Measurements from ENCODE around the gene LBP. TPM values are rescaled to one million over a fixed set of nuclear protein-coding genes. Genes with fewer than 3 reads are reported as not detected.

The LBP gene
- total and polyA plus RNA-seq, 10 donors = 0.09 to 0.13 (median 0.11) TPM; not detected in 7

GRCh38 chr20:38386851-38387250 is 40.6 kb downstream of the LBP start:
- 61 to 81% (median 74%) methylated on average over 2 of the region's 2 CpGs for WGBS, 5 donors
- no peaks in the 10 kb centered on the region for H3K36me3 ChIP-seq
- DNase-seq = no peak
- peaks cover 0 to 8% (median 3%) of the 10 kb centered on the region in 8 donors for H3K9me3 ChIP-seq
- H3K4me1 ChIP-seq = no peaks in the 10 kb centered on the region
- no peak overlapping the region for H3K27ac ChIP-seq
- H3K27me3 ChIP-seq (replicated peaks in 1 of 7) = peaks cover 0 to 14% (median 0%) of the 10 kb centered on the region in 7 donors
- intact Hi-C loops (cut with DNase I; ENCODE audit: low total_unique reads) = no loop called here
- no peak overlapping the region for H3K4me3 ChIP-seq
- TF ChIP-seq POLR2AphosphoS5 (IDR thresholded peaks at IDR 0.05) (no peak), CTCF (IDR thresholded peaks at IDR 0.05 in 8 of 11, conservative IDR thresholded peaks at IDR 0.05 in 3 of 11) (no peak), POLR2A (IDR thresholded peaks at IDR 0.05) (no peak)

DNA sequence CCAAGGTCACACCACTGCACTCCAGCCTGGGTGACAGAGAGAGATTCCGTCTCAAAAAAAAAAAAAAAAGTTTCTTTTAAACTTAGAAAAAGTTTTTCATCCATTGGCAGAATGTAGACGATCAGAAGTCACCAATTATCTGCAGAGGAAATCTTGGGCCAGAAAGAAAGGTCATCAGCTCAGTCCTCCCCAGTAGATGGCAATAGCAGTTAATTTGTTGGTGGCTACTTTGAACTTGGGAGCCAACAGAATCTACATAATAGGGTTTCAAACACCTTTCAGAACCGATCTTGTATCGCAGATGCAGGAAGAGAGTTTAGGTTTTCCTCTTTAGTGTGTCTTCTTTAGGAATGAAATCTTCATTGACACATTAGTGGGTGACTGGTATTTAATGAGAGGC is 41.7 kb downstream of the LBP start:
- 70 to 80% (median 75%) methylated on average over 4 of the region's 4 CpGs for WGBS, 5 donors

DNA sequence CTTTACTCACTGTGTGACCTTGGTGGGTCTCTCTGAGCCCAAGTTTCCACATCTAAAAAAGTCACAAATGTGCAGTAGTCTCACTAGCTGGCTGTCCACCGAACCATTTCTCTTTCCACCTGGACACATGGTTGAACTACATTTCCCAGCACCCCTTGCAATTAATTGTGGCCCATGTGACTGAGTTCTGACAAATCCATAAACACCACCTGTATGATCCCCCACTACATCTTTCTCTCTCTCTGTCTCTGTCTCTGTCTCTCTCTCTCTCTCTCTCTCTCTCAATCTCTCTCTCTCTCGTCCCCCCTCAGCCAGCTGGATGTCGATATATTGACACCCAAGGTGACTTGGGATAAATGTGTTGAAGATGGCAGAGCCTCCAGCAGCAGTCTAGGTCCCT is 46.1 kb downstream of the LBP start:
- Histone ChIP-seq H3K27me3 (replicated peaks in 1 of 7) (no peaks in the 10 kb centered on the region), H3K27ac (no peak overlapping the region), H3K9me3 (peaks cover 0 to 8% (median 3%) of the 10 kb centered on the region in 8 donors), H3K4me3 (no peak overlapping the region), H3K36me3 (no peaks in the 10 kb centered on the region), H3K4me1 (no peaks in the 10 kb centered on the region)
- WGBS, 5 donors = 65 to 87% (median 70%) methylated on average over 3 of the region's 3 CpGs
- TF ChIP-seq POLR2A (IDR thresholded peaks at IDR 0.05) = no peak
- TF ChIP-seq CTCF (IDR thresholded peaks at IDR 0.05 in 8 of 11, conservative IDR thresholded peaks at IDR 0.05 in 3 of 11) = no peak
- no peak for TF ChIP-seq POLR2AphosphoS5 (IDR thresholded peaks at IDR 0.05)
- no peak for DNase-seq
- intact Hi-C loops (cut with DNase I; ENCODE audit: low total_unique reads) = no loop called here

More for the DNA sequence above, 41.7 kb downstream of the LBP start:
- TF ChIP-seq CTCF (IDR thresholded peaks at IDR 0.05 in 8 of 11, conservative IDR thresholded peaks at IDR 0.05 in 3 of 11) = no peak
- Histone ChIP-seq H3K4me3 (no peak overlapping the region), H3K9me3 (peaks cover 0 to 8% (median 3%) of the 10 kb centered on the region in 8 donors), H3K36me3 (no peaks in the 10 kb centered on the region), H3K27me3 (replicated peaks in 1 of 7) (peaks cover 0 to 14% (median 0%) of the 10 kb centered on the region in 7 donors), H3K4me1 (no peaks in the 10 kb centered on the region), H3K27ac (no peak overlapping the region)
- intact Hi-C loops (cut with DNase I; ENCODE audit: low total_unique reads) = no loop called here
- no peak for DNase-seq

GRCh38 chr20:38393259-38393658 is 47.0 kb downstream of the LBP start:
- intact Hi-C loops (cut with DNase I; ENCODE audit: low total_unique reads) = no loop called here
- TF ChIP-seq POLR2A (IDR thresholded peaks at IDR 0.05) (no peak), POLR2AphosphoS5 (IDR thresholded peaks at IDR 0.05) (no peak), CTCF (IDR thresholded peaks at IDR 0.05 in 8 of 11, conservative IDR thresholded peaks at IDR 0.05 in 3 of 11) (no peak)
- Histone ChIP-seq H3K9me3 (peaks cover 0 to 8% (median 3%) of the 10 kb centered on the region in 8 donors), H3K36me3 (no peaks in the 10 kb centered on the region), H3K27me3 (replicated peaks in 1 of 7) (no peaks in the 10 kb centered on the region), H3K27ac (no peak overlapping the region), H3K4me1 (no peaks in the 10 kb centered on the region), H3K4me3 (no peak overlapping the region)
- DNase-seq = no peak
- WGBS, 5 donors = 73 to 88% (median 87%) methylated on average over 5 of the region's 5 CpGs

All from spleen (tissue), 11 donors.